Dermis microvascular lymphatic vessel endothelial cell (primary cell): Measurements from ENCODE around the gene CBX1. TPM values are rescaled to one million over a fixed set of nuclear protein-coding genes. Genes with fewer than 3 reads are reported as not detected.

Experiments
- DNase-seq, 2 donors: peaks; one replicate each; pipeline versions ENCODE4 v3.0.0 to v3.0.0-alpha.2; 2010; ENCODE audit warnings: low read depth in 2 of 2
- total RNA-seq: library from RNA; depleted of rRNA; stranded (reverse); fragments of >200 nt; gene quantifications from 2 replicates; pipeline ENCODE4 v1.2.1, GENCODE V29; 2014

CBX1 gene
- total RNA-seq, result 36.5 and 43.4 TPM in 2 replicates

- peak; percentile 91 to 95 for DNase-seq
Observed at GRCh38 chr17:48101012-48101720, at the start of gene CBX1. Gene CBX1, minus strand, starts transcription at chr17:48101478. Its CDS starts 24,474 bp downstream, at chr17:48077004.

GRCh38 chr17:48150597-48151001 lies 49.3 kb upstream of the CBX1 start:
- no peak for DNase-seq

- no peak for DNase-seq
Observed at GRCh38 chr17:48149787-48150463, 48.6 kb upstream of the CBX1 start.

GRCh38 chr17:48148854-48149786 lies 47.8 kb upstream of the CBX1 start:
- DNase-seq, result peak; percentile 20 to 21

- no peak for DNase-seq
Observed at GRCh38 chr17:48148029-48148770, 46.9 kb upstream of the CBX1 start.

GRCh38 chr17:48144976-48145798 lies 43.9 kb upstream of the CBX1 start:
- DNase-seq, result no peak

- no peak for DNase-seq
Observed at GRCh38 chr17:48144231-48144630, 43.0 kb upstream of the CBX1 start.

- DNase-seq, result no peak
Observed at GRCh38 chr17:48143629-48144028, 42.4 kb upstream of the CBX1 start.

- peak; percentile 46 to 49 for DNase-seq
Observed at GRCh38 chr17:48139944-48140343, 38.7 kb upstream of the CBX1 start.

GRCh38 chr17:48137656-48138055 lies 36.4 kb upstream of the CBX1 start:
- no peak for DNase-seq

- no peak for DNase-seq
Observed at GRCh38 chr17:48134912-48135480, 33.7 kb upstream of the CBX1 start.

GRCh38 chr17:48132385-48132784 lies 31.1 kb upstream of the CBX1 start:
- DNase-seq, result no peak

- peak; percentile 61 to 66 for DNase-seq
Observed at GRCh38 chr17:48131216-48131824, 30.0 kb upstream of the CBX1 start.

- DNase-seq, result no peak
Observed at GRCh38 chr17:48129981-48130380, 28.7 kb upstream of the CBX1 start.

- no peak for DNase-seq
Observed at GRCh38 chr17:48128400-48128799, 27.1 kb upstream of the CBX1 start.

- DNase-seq, result peak; percentile 86 to 91
Observed at GRCh38 chr17:48127371-48128051, 26.2 kb upstream of the CBX1 start.

GRCh38 chr17:48126532-48126850 lies 25.2 kb upstream of the CBX1 start:
- no peak for DNase-seq

- DNase-seq, result no peak
Observed at GRCh38 chr17:48125829-48126531, 24.7 kb upstream of the CBX1 start.
